Kidney (tissue), 14 donors: ENCODE results near the gene MED25. TPM values are rescaled to one million over a fixed set of nuclear protein-coding genes. Genes with fewer than 3 reads are reported as not detected.

ENCODE experiments used
- DNase-seq, 5 donors: peaks; one replicate each; pipeline ENCODE4 v3.0.0-alpha.2; 2013 to 2020
- FAIRE-seq: peaks from 2 replicates; lab custom pipeline; 2012; peaks lifted over from hg19 to GRCh38; lab: Jason Lieb, UNC
- H3K27ac ChIP-seq, 2 donors: one replicate each; pipeline ENCODE4 v1.7.0; 2013; ENCODE audit warnings: low read depth in 2 of 2, low read length in 2 of 2, inconsistent platforms in 1 of 2
- H3K27me3 ChIP-seq: one replicate; pipeline ENCODE4 v1.7.1; 2013; ENCODE audit warnings: low read length, inconsistent platforms; ENCODE audit not compliant: control insufficient read depth, insufficient read depth
- H3K36me3 ChIP-seq, 3 donors: one replicate each; pipeline versions ENCODE4 v1.7.0 to v1.7.1; 2013; ENCODE audit warnings: low read length in 3 of 3, control low read depth in 1 of 3, inconsistent platforms in 1 of 3; ENCODE audit not compliant: insufficient read depth in 3 of 3, control insufficient read depth in 2 of 3
- H3K4me1 ChIP-seq, 3 donors: one replicate each; pipeline versions ENCODE4 v1.7.0 to v1.7.1; 2013; ENCODE audit warnings: low read length in 3 of 3, inconsistent platforms in 1 of 3, low read depth in 1 of 3; ENCODE audit not compliant: control insufficient read depth in 2 of 3, insufficient read depth in 2 of 3
- H3K4me3 ChIP-seq, 3 donors: one replicate each; pipeline versions ENCODE4 v1.7.0 to v1.8.1; 2013; ENCODE audit warnings: low read length in 3 of 3, control low read depth in 1 of 3, inconsistent platforms in 1 of 3
- H3K9ac ChIP-seq, 3 donors: one replicate each; pipeline versions ENCODE4 v1.7.0 to v1.7.1; 2013; ENCODE audit warnings: low read length in 3 of 3, control low read depth in 1 of 3, inconsistent platforms in 1 of 3
- H3K9me3 ChIP-seq, 3 donors: one replicate each; pipeline versions ENCODE4 v1.7.0 to v1.7.1; 2013; ENCODE audit warnings: low read length in 3 of 3, control low read depth in 1 of 3, inconsistent platforms in 1 of 3; ENCODE audit not compliant: control insufficient read depth in 2 of 3, insufficient read depth in 1 of 3
- CTCF ChIP-seq: IDR thresholded peaks from 3 replicates; pipeline ENCODE4 v1.5.1; 2012; ENCODE audit warnings: mild to moderate bottlenecking, moderate library complexity, borderline replicate concordance; ENCODE audit not compliant: insufficient read depth; ENCODE audit errors: extremely low read depth
- intact Hi-C: fragments of 100-400 bp; cut with DNase I; formaldehyde crosslinking; loops from one replicate; pipeline ENCODE4 v1.11.1; 2022
- polyA plus RNA-seq: library from polyadenylated mRNA; stranded (reverse); fragments of 350-450 nt; fragmentation: Illumina TruSeq; extraction: RNeasy Lipid Tissue Mini Kit (QIAGEN cat#74804); gene quantifications from one replicate; pipeline ENCODE4 v1.2.3, GENCODE V29; 2014; ENCODE audit warnings: low read depth, low replicate concordance; ENCODE audit not compliant: insufficient read depth
- total RNA-seq: library from RNA; stranded (reverse); fragmentation: NEBNext Ultra II Directional; extraction: Animal tissue kit (Norgen Biotek cat#: 25700); gene quantifications from one replicate; pipeline ENCODE4 v1.2.1, GENCODE V29; 2021
- donor health status: control.
- donor health status: control.
- donor health status: control.
- donor health status: control.
- donor health status: control.
- donor health status: DM: yes; HTN: yes; CAD: no.
- donor health status: Normal renal cell carcinoma (clear cell type).

The MED25 gene
- total and polyA plus RNA-seq, 2 donors from 2014 or later, result 37.3 to 53.2 TPM

- Histone ChIP-seq H3K4me1 (no peaks in the 10 kb centered on the region), H3K27me3 (no peaks in the 10 kb centered on the region), H3K4me3 (no peak overlapping the region), H3K27ac (no peak overlapping the region), H3K9me3 (no peaks in the 10 kb centered on the region), H3K36me3 (peaks cover 0 to 2% (median 0%) of the 10 kb centered on the region in 3 donors), H3K9ac (no peak overlapping the region)
- TF ChIP-seq CTCF, result no peak
- FAIRE-seq (no peak), DNase-seq (no peak)
- intact Hi-C loops, result no loop called here
Observed at GRCh38 chr19:49775742-49776370, 42.2 kb upstream of the MED25 start.

- H3K27ac ChIP-seq, result no peak overlapping the region
- DNase-seq (no peak), FAIRE-seq (no peak)
- H3K4me1 ChIP-seq, result no peaks in the 10 kb centered on the region
- H3K9me3 ChIP-seq, result no peaks in the 10 kb centered on the region
- intact Hi-C loops, result no loop called here
- no peaks in the 10 kb centered on the region for H3K27me3 ChIP-seq
- no peak overlapping the region for H3K4me3 ChIP-seq
- TF ChIP-seq CTCF, result no peak
- H3K9ac ChIP-seq, result no peak overlapping the region
- H3K36me3 ChIP-seq, result peaks cover 0 to 2% (median 0%) of the 10 kb centered on the region in 3 donors
Observed at GRCh38 chr19:49776371-49776764, 41.7 kb upstream of the MED25 start.

DNA sequence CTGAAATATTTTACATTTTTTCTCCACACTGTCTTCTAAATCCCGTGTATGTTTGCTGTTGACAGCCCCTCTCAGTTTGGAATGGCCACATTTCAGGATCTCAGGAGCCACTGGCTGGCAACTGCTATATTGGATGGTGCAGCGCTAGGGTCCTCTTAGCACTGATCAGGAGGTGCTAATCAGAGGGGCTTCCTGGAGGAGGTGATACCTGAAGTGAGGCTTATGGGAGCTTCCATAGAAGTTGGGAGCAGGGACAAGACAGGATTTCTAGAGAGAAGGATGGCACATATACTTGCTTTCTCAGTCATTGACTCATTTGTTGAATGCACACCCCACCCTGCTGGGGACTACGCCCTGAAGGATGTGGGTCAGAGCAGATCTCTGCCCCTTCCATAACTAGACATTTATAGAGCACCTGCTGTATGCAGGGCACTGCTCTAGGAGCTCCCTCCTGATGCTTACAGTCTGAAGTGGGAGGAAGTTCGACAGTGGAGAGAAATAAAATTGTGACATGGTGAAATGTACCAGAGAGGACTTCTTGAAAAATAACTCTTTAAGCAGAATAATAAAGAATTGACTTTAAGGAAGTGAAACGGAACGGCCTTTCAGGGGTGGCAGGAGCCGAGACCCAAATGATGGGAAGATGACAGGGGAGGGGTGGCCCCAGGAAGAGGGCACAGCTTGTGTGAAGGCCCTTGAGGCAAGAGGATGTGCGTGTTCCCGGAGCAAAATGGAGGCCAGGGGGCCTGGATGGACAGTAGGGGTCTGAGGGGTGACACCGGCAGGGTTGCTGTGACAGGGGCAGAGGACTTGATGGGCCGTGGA is 38.1 kb upstream of the MED25 start:
- Histone ChIP-seq H3K36me3 (peaks cover 0 to 12% (median 3%) of the 10 kb centered on the region in 3 donors), H3K4me3 (no peak overlapping the region), H3K4me1 (no peaks in the 10 kb centered on the region), H3K9ac (no peak overlapping the region), H3K27me3 (no peaks in the 10 kb centered on the region), H3K9me3 (no peaks in the 10 kb centered on the region), H3K27ac (no peak overlapping the region)
- FAIRE-seq (no peak), DNase-seq (no peak)
- intact Hi-C loops, result no loop called here
- TF ChIP-seq CTCF, result no peak
